Esophagus muscularis mucosa (tissue), 4 donors: ENCODE data around the gene PRPF6. TPM values are rescaled to one million over a fixed set of nuclear protein-coding genes. Genes with fewer than 3 reads are reported as not detected.
A peak's percentile ranks its signal among the peaks of the same experiment; 100 is the strongest.

Source experiments
- DNase-seq: peaks from one replicate; pipeline ENCODE4 v3.0.0-alpha.2; 2017; ENCODE audit errors: extremely low spot score
- H3K27ac ChIP-seq, 4 donors: fragments of 200-600 bp; sonication (generic); replicated peaks in 1 of 4; 1 replicate in 3 of 4; 2 replicates in 1 of 4; pipeline ENCODE4 v1.5.1; 2016 to 2019; ENCODE audit warnings: mild to moderate bottlenecking in 1 of 4
- H3K27me3 ChIP-seq, 4 donors: fragments of 200-600 bp; sonication (generic); one replicate each; pipeline versions ENCODE4 v1.5.1 to v1.6.0; 2016 to 2019
- H3K36me3 ChIP-seq, 4 donors: fragments of 200-600 bp; sonication (generic); one replicate each; pipeline ENCODE4 v1.5.1; 2016 to 2019
- H3K4me1 ChIP-seq, 4 donors: fragments of 200-600 bp; sonication (generic); one replicate each; pipeline ENCODE4 v1.5.1; 2016 to 2019
- H3K4me3 ChIP-seq, 4 donors: fragments of 200-600 bp; sonication (generic); 1 replicate in 2 of 4; 2 replicates in 2 of 4; pipeline ENCODE4 v1.5.1; 2016 to 2019; ENCODE audit warnings: mild to moderate bottlenecking in 4 of 4, moderate library complexity in 1 of 4
- H3K9me3 ChIP-seq, 4 donors: fragments of 200-600 bp; sonication (generic); 1 replicate in 3 of 4; 2 replicates in 1 of 4; pipeline ENCODE4 v1.5.1; 2016 to 2019
- CTCF ChIP-seq, 3 experiments: fragments of 200-600 bp in 2 of 3; fragments of 450-650 bp in 1 of 3; sonication (generic) in 2 of 3; IDR thresholded peaks; one replicate each; pipeline ENCODE4 v1.5.1; 2017 to 2019; ENCODE audit warnings: antibody characterized with exemption in 3 of 3, mild to moderate bottlenecking in 2 of 3, moderate library complexity in 1 of 3
- EP300 ChIP-seq: sonication (generic); formaldehyde crosslinking; IDR thresholded peaks from one replicate; pipeline ENCODE4 v1.6.1; 2017; ENCODE audit warnings: antibody characterized with exemption
- POLR2A ChIP-seq: fragments of 450-650 bp; IDR thresholded peaks from one replicate; pipeline ENCODE4 v1.6.1; 2017; ENCODE audit warnings: antibody characterized with exemption, moderate library complexity, mild to moderate bottlenecking, low read depth
- POLR2AphosphoS5 ChIP-seq, 2 donors: sonication (generic); formaldehyde crosslinking; IDR thresholded peaks; one replicate each; pipeline ENCODE4 v1.6.1; 2017; ENCODE audit warnings: antibody characterized with exemption in 2 of 2
- WGBS: methylation state at CpG from one replicate; pipeline ENCODE4 v1.1.5; 2018; 5-methylcytosine and 5-hydroxymethylcytosine counted together
- intact Hi-C: fragments of 100-400 bp; cut with DNase I; formaldehyde crosslinking; loops from one replicate; pipeline ENCODE4 v1.15.1; 2023
- total RNA-seq, 4 donors: library from RNA; depleted of rRNA; stranded (reverse); fragments of >200 nt; gene quantifications; one replicate each; pipeline versions ENCODE4 v1.1.0 to v1.2.1, GENCODE V29; 2016

Gene PRPF6
- total RNA-seq, 4 donors from 2014 or later = 46.1 to 64.9 (median 58.7) TPM

- 3% methylated on average over 15 of the region's 52 CpGs for WGBS
- peaks cover 7 to 24% (median 19%) of the 10 kb centered on the region in 4 donors for H3K36me3 ChIP-seq
- H3K9me3 ChIP-seq = no peaks in the 10 kb centered on the region
- intact Hi-C loops = no loop called here
- H3K4me1 ChIP-seq = peaks cover 36 to 59% (median 49%) of the 10 kb centered on the region in 4 donors
- peak within 1 kb of the TSS; percentile 85 to 92 (median 88) for H3K27ac ChIP-seq
- peak within 1 kb of the TSS; percentile 88 to 99 (median 95) for H3K4me3 ChIP-seq
- TF ChIP-seq POLR2A (no peak), CTCF (IDR thresholded peaks at IDR 0.05) (peak in 2 of 3 experiments; percentile 20 to 22)
- no peak for DNase-seq
- peaks cover 0 to 3% (median 0%) of the 10 kb centered on the region in 4 donors for H3K27me3 ChIP-seq
These were observed 1.2 kb upstream of the PRPF6 start, which contains the start of gene SAMD10 for GRCh38 chr20:63979557-63980316. TSS of gene SAMD10 (minus strand) at chr20:63979642. CDS start at chr20:63979467, 175 bp downstream.

GRCh38 chr20:63980317-63980805 lies 571 bp upstream of the PRPF6 start:
- peaks cover 36 to 57% (median 47%) of the 10 kb centered on the region in 4 donors for H3K4me1 ChIP-seq
- H3K36me3 ChIP-seq = peaks cover 13 to 30% (median 25%) of the 10 kb centered on the region in 4 donors
- H3K27me3 ChIP-seq = peaks cover 0 to 3% (median 0%) of the 10 kb centered on the region in 4 donors
- DNase-seq = no peak
- 61% methylated on average over 14 of the region's 15 CpGs for WGBS
- intact Hi-C loops = no loop called here
- H3K27ac ChIP-seq = peak overlapping the region; percentile 85 to 92 (median 88)
- H3K9me3 ChIP-seq = no peaks in the 10 kb centered on the region
- peak overlapping the region; percentile 88 to 99 (median 95) for H3K4me3 ChIP-seq
- TF ChIP-seq CTCF (IDR thresholded peaks at IDR 0.05) = no peak

- WGBS = 88% methylated on average over 14 of the region's 14 CpGs
- Histone ChIP-seq H3K27me3 (peaks cover 0 to 3% (median 0%) of the 10 kb centered on the region in 4 donors), H3K36me3 (peaks cover 29 to 56% (median 50%) of the 10 kb centered on the region in 4 donors), H3K27ac (no peak overlapping the region), H3K4me1 (peaks cover 36 to 57% (median 47%) of the 10 kb centered on the region in 4 donors), H3K4me3 (no peak overlapping the region), H3K9me3 (no peaks in the 10 kb centered on the region)
- DNase-seq = no peak
- no peak for TF ChIP-seq POLR2A
- TF ChIP-seq EP300 = no peak
- no peak for TF ChIP-seq POLR2AphosphoS5 (IDR thresholded peaks at IDR 0.05)
- TF ChIP-seq CTCF (IDR thresholded peaks at IDR 0.05) = no peak
- intact Hi-C loops = no loop called here
These were observed 2.0 kb downstream of the PRPF6 start for GRCh38 chr20:63982937-63983336.

GRCh38 chr20:64000906-64001305 lies 20.0 kb downstream of the PRPF6 start:
- DNase-seq = no peak
- Histone ChIP-seq H3K27ac (peak overlapping the region in 2 of 4 donors; percentile 16 to 42), H3K4me3 (no peak overlapping the region), H3K4me1 (peaks cover 4 to 19% (median 10%) of the 10 kb centered on the region in 4 donors), H3K36me3 (peaks cover 76 to 100% (median 98%) of the 10 kb centered on the region in 4 donors), H3K27me3 (no peaks in the 10 kb centered on the region), H3K9me3 (no peaks in the 10 kb centered on the region)
- intact Hi-C loops = no loop called here
- WGBS = 97% methylated on average over 5 of the region's 12 CpGs
- TF ChIP-seq POLR2A (no peak), CTCF (IDR thresholded peaks at IDR 0.05) (no peak), POLR2AphosphoS5 (IDR thresholded peaks at IDR 0.05) (no peak), EP300 (no peak)
